ENCODE measurements around the gene C6orf136. TPM values are rescaled to one million over a fixed set of nuclear protein-coding genes. Genes with fewer than 3 reads are reported as not detected.
A peak's percentile ranks its signal among the peaks of the same experiment; 100 is the strongest.

The C6orf136 gene
- total and polyA plus RNA-seq, 9 of the 15 experiments (the other 6 are each of a cell fraction or from before 2014, with no cell fraction given): 14.1 to 63.1 (median 18.4) TPM

DNA sequence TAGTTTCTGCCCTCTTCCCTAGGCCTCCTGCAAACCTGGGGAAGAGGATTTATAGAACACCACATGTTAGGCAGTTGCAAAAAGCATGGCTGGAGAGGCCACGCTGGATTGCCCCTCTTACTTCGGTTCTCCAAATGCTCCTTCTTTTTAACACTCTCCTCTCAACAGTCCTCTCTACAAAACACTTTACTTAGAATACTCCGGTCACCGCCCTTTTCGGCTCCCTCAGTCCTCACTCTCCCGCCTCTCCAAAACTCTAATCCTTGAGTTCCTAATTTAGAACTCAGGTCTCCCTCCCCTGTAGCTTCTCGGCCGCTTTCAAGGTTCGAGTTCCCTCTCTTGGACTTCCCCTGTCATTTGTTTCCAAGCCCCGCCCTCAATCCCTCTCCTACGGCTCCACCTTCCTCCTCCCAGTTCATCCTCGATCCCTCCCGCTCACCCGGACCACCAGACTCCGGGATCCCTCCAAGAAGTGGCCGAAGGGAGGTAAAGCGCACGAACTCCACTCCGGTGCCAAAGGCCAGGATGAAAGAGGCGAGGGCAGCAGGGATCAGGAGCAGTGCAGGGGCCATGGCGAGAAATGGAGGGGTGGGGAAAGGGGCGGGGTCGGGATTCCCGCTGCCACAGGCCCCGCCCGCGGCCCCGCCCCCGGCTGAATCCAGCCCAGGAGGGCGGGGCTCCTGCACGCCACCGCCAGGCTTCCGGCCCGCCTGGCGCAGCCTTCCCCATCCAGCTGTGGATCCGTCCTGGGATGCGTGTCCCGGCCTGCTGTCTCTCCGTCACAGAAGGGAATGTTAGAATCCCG lies 43.7 kb downstream of the C6orf136 start, which contains the start of gene NRM (continued):
- TF ChIP-seq, protein P1, sequence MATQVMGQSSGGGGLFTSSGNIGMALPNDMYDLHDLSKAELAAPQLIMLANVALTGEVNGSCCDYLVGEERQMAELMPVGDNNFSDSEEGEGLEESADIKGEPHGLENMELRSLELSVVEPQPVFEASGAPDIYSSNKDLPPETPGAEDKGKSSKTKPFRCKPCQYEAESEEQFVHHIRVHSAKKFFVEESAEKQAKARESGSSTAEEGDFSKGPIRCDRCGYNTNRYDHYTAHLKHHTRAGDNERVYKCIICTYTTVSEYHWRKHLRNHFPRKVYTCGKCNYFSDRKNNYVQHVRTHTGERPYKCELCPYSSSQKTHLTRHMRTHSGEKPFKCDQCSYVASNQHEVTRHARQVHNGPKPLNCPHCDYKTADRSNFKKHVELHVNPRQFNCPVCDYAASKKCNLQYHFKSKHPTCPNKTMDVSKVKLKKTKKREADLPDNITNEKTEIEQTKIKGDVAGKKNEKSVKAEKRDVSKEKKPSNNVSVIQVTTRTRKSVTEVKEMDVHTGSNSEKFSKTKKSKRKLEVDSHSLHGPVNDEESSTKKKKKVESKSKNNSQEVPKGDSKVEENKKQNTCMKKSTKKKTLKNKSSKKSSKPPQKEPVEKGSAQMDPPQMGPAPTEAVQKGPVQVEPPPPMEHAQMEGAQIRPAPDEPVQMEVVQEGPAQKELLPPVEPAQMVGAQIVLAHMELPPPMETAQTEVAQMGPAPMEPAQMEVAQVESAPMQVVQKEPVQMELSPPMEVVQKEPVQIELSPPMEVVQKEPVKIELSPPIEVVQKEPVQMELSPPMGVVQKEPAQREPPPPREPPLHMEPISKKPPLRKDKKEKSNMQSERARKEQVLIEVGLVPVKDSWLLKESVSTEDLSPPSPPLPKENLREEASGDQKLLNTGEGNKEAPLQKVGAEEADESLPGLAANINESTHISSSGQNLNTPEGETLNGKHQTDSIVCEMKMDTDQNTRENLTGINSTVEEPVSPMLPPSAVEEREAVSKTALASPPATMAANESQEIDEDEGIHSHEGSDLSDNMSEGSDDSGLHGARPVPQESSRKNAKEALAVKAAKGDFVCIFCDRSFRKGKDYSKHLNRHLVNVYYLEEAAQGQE (IDR thresholded peaks at IDR 0.05; ENCODE audit: borderline replicate concordance): no peak
- TF ChIP-seq, protein P1 (CRISPR knock-in tag; IDR thresholded peaks at IDR 0.05; ENCODE audit: low read depth): no peak
- TF ChIP-seq NFIX (CRISPR knock-in tag; IDR thresholded peaks at IDR 0.05; ENCODE audit: low read depth): no peak
- no peak for TF ChIP-seq ZC3H8 (IDR thresholded peaks at IDR 0.05)
- peak; percentile 74 for TF ChIP-seq RBFOX2 (IDR thresholded peaks at IDR 0.05; ENCODE audit: low read depth, low read length)
- TF ChIP-seq, protein P2, sequence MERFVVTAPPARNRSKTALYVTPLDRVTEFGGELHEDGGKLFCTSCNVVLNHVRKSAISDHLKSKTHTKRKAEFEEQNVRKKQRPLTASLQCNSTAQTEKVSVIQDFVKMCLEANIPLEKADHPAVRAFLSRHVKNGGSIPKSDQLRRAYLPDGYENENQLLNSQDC (CRISPR knock-in tag; IDR thresholded peaks at IDR 0.05): no peak
- no peak for TF ChIP-seq ZNF184 (CRISPR knock-in tag; IDR thresholded peaks at IDR 0.05)
- TF ChIP-seq, protein P3, sequence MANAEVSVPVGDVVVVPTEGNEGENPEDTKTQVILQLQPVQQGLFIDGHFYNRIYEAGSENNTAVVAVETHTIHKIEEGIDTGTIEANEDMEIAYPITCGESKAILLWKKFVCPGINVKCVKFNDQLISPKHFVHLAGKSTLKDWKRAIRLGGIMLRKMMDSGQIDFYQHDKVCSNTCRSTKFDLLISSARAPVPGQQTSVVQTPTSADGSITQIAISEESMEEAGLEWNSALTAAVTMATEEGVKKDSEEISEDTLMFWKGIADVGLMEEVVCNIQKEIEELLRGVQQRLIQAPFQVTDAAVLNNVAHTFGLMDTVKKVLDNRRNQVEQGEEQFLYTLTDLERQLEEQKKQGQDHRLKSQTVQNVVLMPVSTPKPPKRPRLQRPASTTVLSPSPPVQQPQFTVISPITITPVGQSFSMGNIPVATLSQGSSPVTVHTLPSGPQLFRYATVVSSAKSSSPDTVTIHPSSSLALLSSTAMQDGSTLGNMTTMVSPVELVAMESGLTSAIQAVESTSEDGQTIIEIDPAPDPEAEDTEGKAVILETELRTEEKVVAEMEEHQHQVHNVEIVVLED (CRISPR knock-in tag; IDR thresholded peaks at IDR 0.05): no peak
- TF ChIP-seq ELF2 (CRISPR knock-in tag; IDR thresholded peaks at IDR 0.05): 0 out of 2 replicates have a peak, but pooled peaks have one; percentile 43
- TF ChIP-seq, protein P4, sequence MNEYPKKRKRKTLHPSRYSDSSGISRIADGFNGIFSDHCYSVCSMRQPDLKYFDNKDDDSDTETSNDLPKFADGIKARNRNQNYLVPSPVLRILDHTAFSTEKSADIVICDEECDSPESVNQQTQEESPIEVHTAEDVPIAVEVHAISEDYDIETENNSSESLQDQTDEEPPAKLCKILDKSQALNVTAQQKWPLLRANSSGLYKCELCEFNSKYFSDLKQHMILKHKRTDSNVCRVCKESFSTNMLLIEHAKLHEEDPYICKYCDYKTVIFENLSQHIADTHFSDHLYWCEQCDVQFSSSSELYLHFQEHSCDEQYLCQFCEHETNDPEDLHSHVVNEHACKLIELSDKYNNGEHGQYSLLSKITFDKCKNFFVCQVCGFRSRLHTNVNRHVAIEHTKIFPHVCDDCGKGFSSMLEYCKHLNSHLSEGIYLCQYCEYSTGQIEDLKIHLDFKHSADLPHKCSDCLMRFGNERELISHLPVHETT (CRISPR knock-in tag; conservative IDR thresholded peaks at IDR 0.05 in 1 of 2, IDR thresholded peaks at IDR 0.05 in 1 of 2): no peak
- no peak for TF ChIP-seq SP2 (IDR thresholded peaks at IDR 0.05; ENCODE audit: extremely low read depth, low read depth, low read length, poor library complexity, severe bottlenecking)
- TF ChIP-seq DIDO1 (tag; IDR thresholded peaks at IDR 0.05; ENCODE audit: low read depth): peak; percentile 27; the same call in 1 of the 2 replicates
- no peak for TF ChIP-seq HIVEP1 (CRISPR knock-in tag; IDR thresholded peaks at IDR 0.05)
- TF ChIP-seq TAF1 (IDR thresholded peaks at IDR 0.05; ENCODE audit: control insufficient read depth, extremely low read depth, insufficient read depth, low read length, severe bottlenecking): peak; percentile 31
- TF ChIP-seq SRSF1 (IDR thresholded peaks at IDR 0.05; ENCODE audit: low read depth, low read length): no peak
- no peak for TF ChIP-seq ZNF436 (CRISPR knock-in tag; IDR thresholded peaks at IDR 0.05)

Data from K562 (cell line).